HG03460 (cell line): ENCODE data around the gene ITPA.
A peak's percentile ranks its signal among the peaks of the same experiment; 100 is the strongest.
"Not testable (repeated sequence)": the region's sequence is repeated elsewhere in the genome, so short reads cannot be mapped to it uniquely, and the experiment has no call there.

Experiments used
- ATAC-seq: cut with Tn5 transposase; IDR thresholded peaks from one replicate; pipeline ENCODE4 v1.9.1; 2021; ENCODE audit not compliant: unreplicated experiment

The ITPA gene

GRCh38 chr20:3199206-3199605 lies 10.1 kb upstream of the ITPA start:
- no peak for ATAC-seq

- no peak for ATAC-seq
Observed at GRCh38 chr20:3199976-3200755, 9.1 kb upstream of the ITPA start.

GRCh38 chr20:3202965-3203314 lies 6.4 kb upstream of the ITPA start:
- no peak for ATAC-seq

GRCh38 chr20:3203315-3204123 lies 5.8 kb upstream of the ITPA start:
- no peak for ATAC-seq

DNA sequence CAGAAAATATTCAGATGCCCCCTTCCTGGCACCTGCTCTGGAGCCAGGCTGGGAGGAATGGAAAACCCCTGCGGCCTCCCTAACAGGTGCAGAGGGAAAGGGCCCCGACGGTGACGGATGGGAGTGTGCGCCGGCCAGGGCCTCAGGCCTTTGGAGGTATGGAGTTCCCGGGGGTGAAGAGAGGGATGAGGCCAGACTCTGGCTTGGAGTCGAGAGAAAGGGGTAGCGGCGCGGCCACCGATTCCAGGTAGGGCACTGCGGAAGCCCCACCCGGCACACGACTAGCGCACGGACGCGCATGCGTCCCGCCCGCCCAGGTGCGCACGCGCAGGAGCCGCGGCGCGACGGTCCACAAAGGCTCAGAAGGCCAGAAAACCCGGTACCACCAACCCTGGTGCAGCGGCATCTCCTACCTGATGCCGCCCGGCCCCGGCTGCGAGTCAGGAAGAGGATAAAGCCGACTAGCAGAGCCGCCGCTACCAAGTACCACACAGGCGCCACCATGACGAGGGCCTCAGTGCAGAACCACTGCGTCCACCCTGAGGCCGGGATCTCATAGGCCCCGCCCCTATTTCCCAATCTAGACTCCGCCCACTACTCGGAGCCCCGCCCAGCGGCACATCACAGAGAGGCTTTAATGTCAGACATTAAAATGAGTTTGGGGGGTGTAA lies 5.0 kb upstream of the ITPA start, which contains the start of gene DDRGK1:
DDRGK1 (minus strand) TSS at position 559 of the 671 bp plus-strand sequence; CDS start at position 504, 55 bp downstream.
- peak; percentile 82 for ATAC-seq

GRCh38 chr20:3208786-3209256 lies 477 bp upstream of the ITPA start:
- no peak for ATAC-seq

- no peak for ATAC-seq
Observed at GRCh38 chr20:3209946-3210317, 634 bp downstream of the ITPA start.

DNA sequence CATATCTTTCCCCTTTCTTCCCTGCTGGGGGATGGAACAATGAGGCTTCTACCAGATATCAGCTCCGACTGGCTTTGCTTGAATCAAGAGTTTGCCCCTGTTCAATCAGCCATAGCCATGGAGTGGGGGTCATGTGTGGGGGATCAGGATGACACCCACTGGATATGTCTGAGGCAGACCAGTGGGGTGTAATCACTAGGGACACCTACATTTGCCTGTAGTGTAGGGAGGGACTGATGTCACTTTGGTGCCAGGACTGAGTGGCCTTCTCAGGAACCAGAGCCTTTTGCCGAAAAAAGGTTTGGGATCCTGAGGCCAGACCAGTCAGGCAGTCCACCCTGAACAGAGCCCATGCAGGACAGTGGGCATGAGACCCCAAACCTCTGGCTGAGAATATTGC lies 1.0 kb downstream of the ITPA start:
- no peak for ATAC-seq

DNA sequence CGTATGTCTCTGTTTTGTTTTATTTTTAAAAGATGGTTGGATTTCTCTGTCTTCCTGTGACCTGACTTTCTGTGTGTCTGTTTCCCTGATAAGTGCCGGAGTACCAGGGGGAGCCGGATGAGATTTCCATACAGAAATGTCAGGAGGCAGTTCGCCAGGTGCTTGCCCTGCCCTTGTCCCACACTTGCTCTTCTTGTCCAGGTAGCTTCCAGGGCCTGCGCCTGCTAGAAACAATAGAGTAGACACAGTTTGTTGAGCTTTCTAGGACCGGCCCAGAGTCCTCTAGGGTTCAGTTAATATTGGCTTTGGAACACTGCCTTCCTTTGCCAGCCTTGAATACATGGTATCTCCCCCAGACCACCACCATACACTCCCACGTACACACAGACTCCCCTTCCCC lies 3.9 kb downstream of the ITPA start:
- no peak for ATAC-seq

DNA sequence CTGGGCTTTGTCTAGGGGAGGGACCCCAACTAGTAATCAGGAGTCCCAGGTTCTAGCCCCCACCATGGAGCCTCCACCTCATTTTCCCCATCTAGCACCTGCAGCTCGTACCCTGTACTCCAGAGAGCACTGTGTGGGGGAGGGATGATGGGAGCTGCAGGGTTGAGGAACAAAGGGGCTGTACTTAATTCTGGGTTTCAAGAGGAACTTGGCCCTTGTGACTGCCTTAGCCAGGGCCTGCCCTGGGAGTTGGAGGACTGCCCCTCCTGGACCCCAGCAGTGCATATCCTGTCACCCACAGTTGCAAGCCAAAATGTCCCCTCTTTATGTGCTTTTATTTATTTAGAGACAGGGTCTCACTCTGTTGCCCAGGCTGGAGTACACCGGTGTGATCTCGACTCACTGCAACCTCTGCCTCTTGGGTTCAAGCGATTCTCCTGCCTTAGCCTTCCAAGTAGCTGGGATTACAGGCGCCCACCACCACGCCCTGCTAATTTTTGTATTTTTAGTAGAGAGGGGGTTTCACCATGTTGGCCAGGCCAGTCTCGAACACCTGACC lies 6.1 kb downstream of the ITPA start:
- not testable (repeated sequence) for ATAC-seq

DNA sequence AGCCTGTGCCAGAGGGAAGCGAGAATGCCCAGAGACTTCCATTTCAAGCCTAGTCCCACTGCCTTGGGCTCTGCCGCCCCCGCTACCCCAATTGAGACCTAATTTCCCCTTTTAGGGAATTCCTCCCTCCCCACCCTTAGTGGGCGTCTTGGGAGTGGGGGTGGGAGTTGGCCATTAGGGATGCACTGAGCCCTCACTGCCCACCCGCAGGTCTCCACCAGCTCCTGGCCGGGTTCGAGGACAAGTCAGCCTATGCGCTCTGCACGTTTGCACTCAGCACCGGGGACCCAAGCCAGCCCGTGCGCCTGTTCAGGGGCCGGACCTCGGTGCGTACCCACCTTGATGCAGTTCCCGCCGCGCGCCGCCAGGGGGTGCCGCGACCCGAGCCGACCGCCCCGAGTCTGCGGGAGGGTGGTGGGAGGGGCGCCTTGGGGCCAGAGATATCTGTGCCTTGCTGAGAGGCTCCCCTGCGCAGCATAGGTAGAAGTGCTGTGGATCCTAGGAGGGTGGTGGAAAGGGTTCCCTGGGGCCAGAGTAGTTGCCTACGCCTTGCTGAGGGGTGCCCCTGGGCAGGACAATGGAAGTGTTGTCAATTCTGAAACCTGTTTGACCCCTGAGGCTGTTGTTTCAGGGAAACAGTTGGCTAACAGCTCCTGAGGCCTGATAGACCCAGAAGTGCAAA lies 9.2 kb downstream of the ITPA start:
- ATAC-seq = peak; percentile 62

- no peak for ATAC-seq
Observed at GRCh38 chr20:3221398-3222226, 12.3 kb downstream of the ITPA start.

DNA sequence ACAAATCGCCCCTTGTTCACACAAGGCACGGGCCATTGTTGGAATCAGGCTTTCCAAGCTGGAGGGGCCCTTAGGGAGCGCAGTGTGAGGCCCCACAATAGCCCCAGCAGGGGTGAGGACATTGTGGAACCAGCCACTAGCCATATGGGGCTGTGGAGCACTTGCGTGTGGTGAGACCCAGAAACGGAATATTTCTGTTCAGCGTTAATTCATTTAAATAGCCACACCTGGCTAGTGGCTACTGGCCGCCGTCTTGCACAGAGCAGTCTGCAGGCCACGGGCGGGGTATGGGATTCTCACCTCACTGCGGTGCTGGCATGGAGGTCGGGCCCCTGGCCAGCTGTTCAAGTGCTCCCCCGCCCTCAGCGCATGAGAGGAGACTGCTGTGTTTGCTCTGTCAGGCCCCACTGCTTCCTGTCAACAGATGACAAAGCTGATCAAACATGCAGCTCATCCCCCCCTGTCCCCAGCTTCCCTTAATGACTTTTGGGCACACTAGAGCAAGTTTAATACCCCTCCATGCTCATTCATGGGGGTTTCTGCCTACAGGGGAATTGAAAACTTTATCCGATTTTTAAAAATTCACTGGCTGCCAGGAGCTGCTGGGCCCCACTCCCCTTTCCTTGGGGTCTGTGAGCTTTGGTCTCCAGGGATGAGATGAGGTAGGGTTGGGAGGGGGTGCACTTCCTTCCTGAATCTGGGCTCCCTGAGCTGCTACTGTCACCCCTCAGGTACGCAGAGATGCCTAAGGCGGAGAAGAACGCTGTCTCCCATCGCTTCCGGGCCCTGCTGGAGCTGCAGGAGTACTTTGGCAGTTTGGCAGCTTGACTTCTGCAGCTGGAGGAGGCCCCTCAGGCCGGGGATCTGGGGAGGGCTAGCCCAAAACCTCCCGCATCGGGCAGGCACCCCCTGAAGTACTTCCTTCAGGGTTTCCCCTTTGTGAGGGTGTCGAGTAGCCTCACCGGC lies 13.6 kb downstream of the ITPA start:
- peak; percentile 61 for ATAC-seq

GRCh38 chr20:3223651-3223993 lies 14.3 kb downstream of the ITPA start:
- no peak for ATAC-seq

DNA sequence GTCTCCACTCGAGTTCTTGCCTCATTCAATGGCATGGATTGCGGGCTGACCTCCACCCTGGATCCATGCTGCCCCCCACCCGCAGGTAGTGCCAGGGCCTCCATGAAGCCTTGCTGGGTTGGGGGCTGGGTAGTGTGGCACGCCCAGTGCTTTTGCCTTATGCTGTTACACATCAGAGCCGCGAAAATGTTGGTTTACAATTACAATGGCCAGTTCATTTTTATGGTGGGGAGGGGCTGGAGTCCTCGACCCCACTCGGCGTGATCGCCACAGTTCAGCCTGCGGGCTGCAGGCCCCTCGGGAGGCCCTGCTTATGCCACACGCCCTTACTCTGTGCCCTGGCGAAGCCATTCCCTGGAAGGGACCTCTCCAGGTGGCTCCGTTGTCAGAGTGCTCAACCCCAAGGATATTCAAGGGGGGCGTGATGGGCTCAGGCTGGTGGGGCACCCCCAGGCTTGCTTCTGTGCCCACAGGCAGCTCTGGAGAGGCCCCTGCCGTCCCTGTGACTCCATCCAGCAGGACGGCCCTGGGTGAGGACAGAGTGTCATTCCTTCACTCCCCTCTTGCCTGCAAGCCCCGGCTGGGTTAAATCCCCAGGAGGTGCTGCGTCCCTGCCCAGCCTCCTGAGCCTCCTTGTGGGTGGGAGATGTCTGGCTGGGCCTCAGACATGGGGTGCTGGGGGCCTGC lies 14.8 kb downstream of the ITPA start:
- ATAC-seq = no peak

DNA sequence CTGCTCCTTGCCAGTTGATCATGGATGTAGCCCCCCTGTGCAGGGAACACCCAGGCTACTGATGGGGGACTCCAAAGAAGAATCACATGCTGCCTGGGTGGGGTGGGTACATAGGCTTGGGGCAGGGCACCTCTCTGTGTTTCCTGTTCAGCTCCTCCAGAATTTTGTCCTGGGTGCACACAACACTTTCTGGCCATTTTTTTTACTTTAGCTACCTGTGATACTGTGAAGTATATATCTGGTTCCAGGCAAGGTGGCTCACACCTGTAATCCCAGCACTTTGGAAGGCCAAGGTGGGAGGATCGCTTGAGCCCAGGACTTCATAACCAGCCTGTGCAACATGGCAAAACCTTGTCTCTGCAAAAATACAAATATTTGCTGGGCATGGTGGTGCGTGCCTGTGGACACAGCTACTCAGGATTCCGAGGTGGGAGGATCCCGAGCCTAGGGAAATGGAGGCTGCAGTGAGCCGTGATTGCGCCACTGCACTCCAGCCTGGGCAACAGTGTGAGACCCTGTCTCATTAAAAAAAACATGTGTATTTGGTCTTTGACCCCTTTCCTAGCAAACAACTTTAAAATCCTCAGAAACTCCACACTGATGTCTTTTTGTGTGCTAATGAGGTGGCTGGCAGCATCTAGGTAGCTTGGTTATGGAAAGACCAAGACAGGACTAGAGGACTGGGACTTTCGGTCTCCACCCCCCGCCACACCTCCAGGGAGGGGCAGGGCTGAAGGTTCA lies 15.6 kb downstream of the ITPA start:
- ATAC-seq = no peak

GRCh38 chr20:3226093-3226492 lies 16.8 kb downstream of the ITPA start:
- no peak for ATAC-seq

DNA sequence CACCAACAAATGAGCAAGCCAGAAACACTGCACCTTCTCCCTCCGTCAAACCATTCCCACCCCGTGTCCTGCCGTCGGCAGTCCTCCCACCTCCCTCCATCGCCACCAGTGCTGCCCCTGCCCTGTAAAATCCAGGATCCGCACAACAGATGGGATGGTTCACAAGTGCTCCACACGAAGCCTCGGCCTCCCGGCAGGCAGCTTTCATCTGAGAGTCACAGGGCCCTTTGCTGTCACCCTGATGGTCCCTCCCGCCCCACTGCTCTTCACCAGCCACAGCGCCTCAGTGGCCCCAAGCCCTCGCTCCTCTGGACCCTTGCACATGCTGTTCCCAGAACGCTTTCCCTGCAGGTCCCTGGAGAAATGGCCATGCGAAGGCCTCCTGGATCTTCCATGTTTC lies 17.6 kb downstream of the ITPA start:
- no peak for ATAC-seq
